ENCODE data around the gene VPS39. TPM values are rescaled to one million over a fixed set of nuclear protein-coding genes. Genes with fewer than 3 reads are reported as not detected.

The VPS39 gene
- total RNA-seq, 1 experiment from 2014 or later: 55.2 TPM

- DNase-seq (ENCODE audit: low read depth, low spot score) (no peak), ATAC-seq (no peak)
- H3K27ac ChIP-seq (ENCODE audit: low read length): no peak overlapping the region
- POLR2A ChIA-PET: no interaction called here
- no peaks in the 10 kb centered on the region for H3K9me3 ChIP-seq (ENCODE audit: control insufficient read depth, insufficient read depth, low read depth, low read length)
- TF ChIP-seq SIN3A (IDR thresholded peaks at IDR 0.05; ENCODE audit: borderline replicate concordance, insufficient read depth, low read depth, low read length) (no peak), REST (IDR thresholded peaks at IDR 0.05; ENCODE audit: insufficient read depth in 1 of 2, low read depth in 2 of 2, low read length in 1 of 2) (no peak), POLR2AphosphoS5 (IDR thresholded peaks at IDR 0.05; ENCODE audit: low read depth, low read length) (no peak), TCF7L2 (IDR thresholded peaks at IDR 0.05; ENCODE audit: low read depth, low read length) (no peak)
- TF ChIP-seq, protein P1, sequence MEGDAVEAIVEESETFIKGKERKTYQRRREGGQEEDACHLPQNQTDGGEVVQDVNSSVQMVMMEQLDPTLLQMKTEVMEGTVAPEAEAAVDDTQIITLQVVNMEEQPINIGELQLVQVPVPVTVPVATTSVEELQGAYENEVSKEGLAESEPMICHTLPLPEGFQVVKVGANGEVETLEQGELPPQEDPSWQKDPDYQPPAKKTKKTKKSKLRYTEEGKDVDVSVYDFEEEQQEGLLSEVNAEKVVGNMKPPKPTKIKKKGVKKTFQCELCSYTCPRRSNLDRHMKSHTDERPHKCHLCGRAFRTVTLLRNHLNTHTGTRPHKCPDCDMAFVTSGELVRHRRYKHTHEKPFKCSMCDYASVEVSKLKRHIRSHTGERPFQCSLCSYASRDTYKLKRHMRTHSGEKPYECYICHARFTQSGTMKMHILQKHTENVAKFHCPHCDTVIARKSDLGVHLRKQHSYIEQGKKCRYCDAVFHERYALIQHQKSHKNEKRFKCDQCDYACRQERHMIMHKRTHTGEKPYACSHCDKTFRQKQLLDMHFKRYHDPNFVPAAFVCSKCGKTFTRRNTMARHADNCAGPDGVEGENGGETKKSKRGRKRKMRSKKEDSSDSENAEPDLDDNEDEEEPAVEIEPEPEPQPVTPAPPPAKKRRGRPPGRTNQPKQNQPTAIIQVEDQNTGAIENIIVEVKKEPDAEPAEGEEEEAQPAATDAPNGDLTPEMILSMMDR (IDR thresholded peaks at IDR 0.05): no peak
- H3K36me3 ChIP-seq (ENCODE audit: control insufficient read depth, insufficient read depth, low read length): no peaks in the 10 kb centered on the region
- intact Hi-C loops (cut with micrococcal nuclease; ENCODE audit: unreplicated experiment) (no loop called here), in situ Hi-C loops (cut with HindIII; ENCODE audit: low pct_unique_long_range_greater_than_20kb, low sequenced_read_pairs) (no loop called here)
- peaks cover 4% of the 10 kb centered on the region; the same call in 1 of the 2 replicates for H3K27me3 ChIP-seq (ENCODE audit: control insufficient read depth, insufficient read depth, low read length)
- H3K4me1 ChIP-seq (ENCODE audit: control insufficient read depth, insufficient read depth, low read length): no peaks in the 10 kb centered on the region
- BruUV-seq (replicated peaks): no TSS peak
- no peak overlapping the region for H3K4me3 ChIP-seq (ENCODE audit: low read depth in 2 of 2, low read length in 2 of 2)
- CTCF ChIA-PET: interaction anchor here (0.8 kb wide), 1 partner anchor 18 kb away, joined by 3 read pairs; no protein-coding TSS in a partner anchor
Observed at GRCh38 chr15:42119446-42119760, 88.7 kb downstream of the VPS39 start.

GRCh38 chr15:42118650-42119445 is 89.3 kb downstream of the VPS39 start:
- no TSS peak for BruUV-seq (replicated peaks)
- ATAC-seq: peak; percentile 38; the same call in 1 of the 2 replicates
- Histone ChIP-seq H3K9me3 (ENCODE audit: control insufficient read depth, insufficient read depth, low read depth, low read length) (no peaks in the 10 kb centered on the region), H3K36me3 (ENCODE audit: control insufficient read depth, insufficient read depth, low read length) (no peaks in the 10 kb centered on the region), H3K27ac (ENCODE audit: low read length) (no peak overlapping the region), H3K4me1 (ENCODE audit: control insufficient read depth, insufficient read depth, low read length) (no peaks in the 10 kb centered on the region), H3K4me3 (ENCODE audit: low read depth in 2 of 2, low read length in 2 of 2) (no peak overlapping the region), H3K27me3 (ENCODE audit: control insufficient read depth, insufficient read depth, low read length) (peaks cover 2% of the 10 kb centered on the region; the same call in 1 of the 2 replicates)
- DNase-seq (ENCODE audit: low read depth, low spot score): no peak
- in situ Hi-C loops (cut with HindIII; ENCODE audit: low pct_unique_long_range_greater_than_20kb, low sequenced_read_pairs) (no loop called here), intact Hi-C loops (cut with micrococcal nuclease; ENCODE audit: unreplicated experiment) (no loop called here)
- CTCF ChIA-PET: interaction anchor here (0.8 kb wide), 1 partner anchor 19 kb away, joined by 3 read pairs; no protein-coding TSS in a partner anchor
- no peak for TF ChIP-seq REST (IDR thresholded peaks at IDR 0.05; ENCODE audit: insufficient read depth in 1 of 2, low read depth in 2 of 2, low read length in 1 of 2)
- no peak for TF ChIP-seq POLR2AphosphoS5 (IDR thresholded peaks at IDR 0.05; ENCODE audit: low read depth, low read length)
- TF ChIP-seq SIN3A (IDR thresholded peaks at IDR 0.05; ENCODE audit: borderline replicate concordance, insufficient read depth, low read depth, low read length): no peak
- no peak for TF ChIP-seq TCF7L2 (IDR thresholded peaks at IDR 0.05; ENCODE audit: low read depth, low read length)
- TF ChIP-seq, protein P1 (IDR thresholded peaks at IDR 0.05): no peak
- POLR2A ChIA-PET: no interaction called here

Measured in Panc1 (cell line).